Aorta (tissue), 5 donors: ENCODE data around the gene MTHFSD. TPM values are rescaled to one million over a fixed set of nuclear protein-coding genes. Genes with fewer than 3 reads are reported as not detected.
"Not testable (repeated sequence)": the region's sequence is repeated elsewhere in the genome, so short reads cannot be mapped to it uniquely, and the experiment has no call there.

Experiments
- ATAC-seq: fragments of 200-7000 bp; cut with Tn5 transposase; one replicate; pipeline ENCODE4 v1.9.1; 2022; ENCODE audit warnings: moderate library complexity; ENCODE audit not compliant: low FRiP score
- DNase-seq, 2 donors: peaks; one replicate each; pipeline ENCODE4 v3.0.0-alpha.2; 2020
- H3K27ac ChIP-seq, 2 donors: one replicate each; pipeline ENCODE4 v1.5.1; 2013; ENCODE audit warnings: low read length in 2 of 2, mild to moderate bottlenecking in 2 of 2, moderate library complexity in 2 of 2, control low read depth in 1 of 2, inconsistent platforms in 1 of 2, low read depth in 1 of 2
- H3K27me3 ChIP-seq, 2 donors: one replicate each; pipeline ENCODE4 v1.6.1; 2013; ENCODE audit warnings: control low read depth in 1 of 2, low read length in 1 of 2, mild to moderate bottlenecking in 1 of 2, moderate library complexity in 1 of 2; ENCODE audit not compliant: insufficient read depth in 2 of 2, control insufficient read depth in 1 of 2
- H3K36me3 ChIP-seq, 2 donors: one replicate each; pipeline ENCODE4 v1.6.1; 2013; ENCODE audit warnings: control low read depth in 1 of 2, low read length in 1 of 2, mild to moderate bottlenecking in 1 of 2; ENCODE audit not compliant: insufficient read depth in 2 of 2, control insufficient read depth in 1 of 2
- H3K4me1 ChIP-seq, 2 donors: one replicate each; pipeline ENCODE4 v1.6.1; 2013; ENCODE audit warnings: low read length in 2 of 2, control low read depth in 1 of 2, mild to moderate bottlenecking in 1 of 2, moderate library complexity in 1 of 2; ENCODE audit not compliant: insufficient read depth in 2 of 2, control insufficient read depth in 1 of 2
- H3K4me3 ChIP-seq, 2 donors: one replicate each; pipeline ENCODE4 v1.5.1; 2013; ENCODE audit warnings: low read length in 2 of 2, control low read depth in 1 of 2, mild to moderate bottlenecking in 1 of 2
- H3K9me3 ChIP-seq: one replicate; pipeline ENCODE4 v1.6.1; 2013; ENCODE audit warnings: mild to moderate bottlenecking, low read length; ENCODE audit not compliant: control insufficient read depth
- WGBS, 2 donors: extraction: QIAGEN DNeasy Blood & Tissue Kit; methylation state at CpG; one replicate each; pipeline ENCODE4 v1.1.7; 2013; 5-methylcytosine and 5-hydroxymethylcytosine counted together
- intact Hi-C, 2 donors: fragments of 100-400 bp; cut with DNase I; formaldehyde crosslinking; loops; one replicate each; pipeline versions ENCODE4 v1.14.2 to v1.15.0; 2022
- polyA plus RNA-seq, 2 donors: library from polyadenylated mRNA; stranded (reverse); fragments of 200-250 nt; gene quantifications; one replicate each; pipeline ENCODE4 v1.2.3, GENCODE V29; 2013
- total RNA-seq, 2 donors: library from RNA; stranded (reverse); fragmentation: NEBNext Ultra II Directional; extraction: Animal tissue kit (Norgen Biotek cat#: 25700); gene quantifications; one replicate each; pipeline ENCODE4 v1.2.1, GENCODE V29; 2021
- donor health status: healthy with polysubstance abuse.
- donor health status: Bipolar disorder and iron deficiency.
- donor health status: DM: no; HTN: no; CAD: no.
- donor health status: DM: no; HTN: no; CAD: no.
- donor health status: DM: yes; HTN: yes; CAD: no.

Gene MTHFSD
- total and polyA plus RNA-seq, 4 donors = 2.3 to 23.1 (median 13.6) TPM

GRCh38 chr16:86597126-86597879 is 42.3 kb upstream of the MTHFSD start:
- Histone ChIP-seq H3K27ac (peak overlapping the region; percentile 73 to 97), H3K27me3 (no peaks in the 10 kb centered on the region), H3K4me1 (peaks cover 4 to 13% of the 10 kb centered on the region in 2 donors), H3K9me3 (no peaks in the 10 kb centered on the region), H3K36me3 (no peaks in the 10 kb centered on the region), H3K4me3 (no peak overlapping the region)
- intact Hi-C loops = no loop called here
- WGBS, 2 donors = 23 to 27% methylated on average over 18 of the region's 18 CpGs
- DNase-seq (no peak), ATAC-seq (no peak)

- peaks cover 4 to 12% of the 10 kb centered on the region in 2 donors for H3K4me1 ChIP-seq
- intact Hi-C loops = no loop called here
- DNase-seq (no peak), ATAC-seq (no peak)
- no peaks in the 10 kb centered on the region for H3K9me3 ChIP-seq
- 21 to 26% methylated on average over 10 of the region's 10 CpGs for WGBS, 2 donors
- H3K36me3 ChIP-seq = no peaks in the 10 kb centered on the region
- H3K27ac ChIP-seq = peak overlapping the region; percentile 73 to 97
- H3K27me3 ChIP-seq = no peaks in the 10 kb centered on the region
- no peak overlapping the region for H3K4me3 ChIP-seq
Measured at GRCh38 chr16:86595983-86596605, 41.1 kb upstream of the MTHFSD start.

- Histone ChIP-seq H3K27ac (peak overlapping the region; percentile 61 to 97), H3K4me3 (no peak overlapping the region), H3K9me3 (no peaks in the 10 kb centered on the region), H3K36me3 (no peaks in the 10 kb centered on the region), H3K4me1 (peaks cover 7 to 18% of the 10 kb centered on the region in 2 donors), H3K27me3 (no peaks in the 10 kb centered on the region)
- ATAC-seq (no peak), DNase-seq (no peak)
- 4 to 6% methylated on average over 8 of the region's 8 CpGs for WGBS, 2 donors
- intact Hi-C loops = no loop called here
Measured at GRCh38 chr16:86594721-86595120, 39.7 kb upstream of the MTHFSD start.

- intact Hi-C loops = no loop called here
- H3K27me3 ChIP-seq = no peaks in the 10 kb centered on the region
- peaks cover 7 to 18% of the 10 kb centered on the region in 2 donors for H3K4me1 ChIP-seq
Measured at GRCh38 chr16:86593913-86594620, 39.0 kb upstream of the MTHFSD start.

GRCh38 chr16:86591270-86591669 is 36.2 kb upstream of the MTHFSD start:
- Histone ChIP-seq H3K27me3 (no peaks in the 10 kb centered on the region), H3K9me3 (no peaks in the 10 kb centered on the region), H3K4me1 (peaks cover 11 to 14% of the 10 kb centered on the region in 2 donors), H3K4me3 (no peak overlapping the region), H3K27ac (no peak overlapping the region), H3K36me3 (no peaks in the 10 kb centered on the region)
- intact Hi-C loops = no loop called here
- DNase-seq = no peak
- no peak for ATAC-seq
- 96 to 97% methylated on average over 4 of the region's 4 CpGs for WGBS, 2 donors

More at GRCh38 chr16:86593913-86594620, 39.0 kb upstream of the MTHFSD start:
- no peaks in the 10 kb centered on the region for H3K9me3 ChIP-seq
- H3K36me3 ChIP-seq = no peaks in the 10 kb centered on the region
- ATAC-seq (no peak), DNase-seq (no peak)
- peak overlapping the region; percentile 61 to 90 for H3K27ac ChIP-seq
- 8 to 13% methylated on average over 13 of the region's 13 CpGs for WGBS, 2 donors
- H3K4me3 ChIP-seq = no peak overlapping the region

- DNase-seq (no peak), ATAC-seq (no peak)
- WGBS, 2 donors = 2 to 13% methylated on average over 4 of the region's 4 CpGs
- Histone ChIP-seq H3K4me1 (peaks cover 14% of the 10 kb centered on the region in 2 donors), H3K4me3 (no peak overlapping the region), H3K9me3 (no peaks in the 10 kb centered on the region), H3K27me3 (no peaks in the 10 kb centered on the region), H3K27ac (peak overlapping the region in 1 of 2 donors; percentile 42), H3K36me3 (no peaks in the 10 kb centered on the region)
- intact Hi-C loops = no loop called here
Measured at GRCh38 chr16:86590501-86591144, 35.6 kb upstream of the MTHFSD start.

GRCh38 chr16:86587955-86588354 is 32.9 kb upstream of the MTHFSD start:
- H3K27me3 ChIP-seq = not testable (repeated sequence)
- 96% methylated on average over 3 of the region's 3 CpGs for WGBS, 2 donors
- peaks cover 11 to 21% of the 10 kb centered on the region in 2 donors for H3K4me1 ChIP-seq

GRCh38 chr16:86587487-86587886 is 32.5 kb upstream of the MTHFSD start:
- Histone ChIP-seq H3K27ac (peak overlapping the region; percentile 56 to 89), H3K36me3 (no peaks in the 10 kb centered on the region), H3K27me3 (no peaks in the 10 kb centered on the region), H3K4me1 (peaks cover 11 to 21% of the 10 kb centered on the region in 2 donors), H3K4me3 (no peak overlapping the region), H3K9me3 (no peaks in the 10 kb centered on the region)
- ATAC-seq (no peak), DNase-seq (no peak)
- 97 to 98% methylated on average over 3 of the region's 3 CpGs for WGBS, 2 donors
- intact Hi-C loops = no loop called here

More at GRCh38 chr16:86587955-86588354, 32.9 kb upstream of the MTHFSD start:
- H3K9me3 ChIP-seq, H3K4me3 ChIP-seq, DNase-seq, H3K27ac ChIP-seq, H3K36me3 ChIP-seq, intact Hi-C loops, ATAC-seq: not testable (repeated sequence)
